Esophagus muscularis mucosa (tissue), 3 donors: ENCODE measurements around the gene HAUS2.

Experiments
- CTCF ChIP-seq, 3 experiments: fragments of 200-600 bp in 2 of 3; fragments of 450-650 bp in 1 of 3; sonication (generic) in 2 of 3; IDR thresholded peaks; one replicate each; pipeline ENCODE4 v1.5.1; 2017 to 2019; ENCODE audit warnings: antibody characterized with exemption in 3 of 3, mild to moderate bottlenecking in 2 of 3, moderate library complexity in 1 of 3
- POLR2A ChIP-seq: fragments of 450-650 bp; IDR thresholded peaks from one replicate; pipeline ENCODE4 v1.6.1; 2017; ENCODE audit warnings: antibody characterized with exemption, moderate library complexity, mild to moderate bottlenecking, low read depth
- POLR2AphosphoS5 ChIP-seq, 2 donors: sonication (generic); formaldehyde crosslinking; IDR thresholded peaks; one replicate each; pipeline ENCODE4 v1.6.1; 2017; ENCODE audit warnings: antibody characterized with exemption in 2 of 2

GRCh38 chr15:42503825-42504224 is 44.8 kb upstream of the HAUS2 start:
- no peak for TF ChIP-seq CTCF (IDR thresholded peaks at IDR 0.05)
- TF ChIP-seq POLR2A: no peak
- no peak for TF ChIP-seq POLR2AphosphoS5 (IDR thresholded peaks at IDR 0.05)
